ENCODE data around the gene PLCB3.

Gene PLCB3

DNA sequence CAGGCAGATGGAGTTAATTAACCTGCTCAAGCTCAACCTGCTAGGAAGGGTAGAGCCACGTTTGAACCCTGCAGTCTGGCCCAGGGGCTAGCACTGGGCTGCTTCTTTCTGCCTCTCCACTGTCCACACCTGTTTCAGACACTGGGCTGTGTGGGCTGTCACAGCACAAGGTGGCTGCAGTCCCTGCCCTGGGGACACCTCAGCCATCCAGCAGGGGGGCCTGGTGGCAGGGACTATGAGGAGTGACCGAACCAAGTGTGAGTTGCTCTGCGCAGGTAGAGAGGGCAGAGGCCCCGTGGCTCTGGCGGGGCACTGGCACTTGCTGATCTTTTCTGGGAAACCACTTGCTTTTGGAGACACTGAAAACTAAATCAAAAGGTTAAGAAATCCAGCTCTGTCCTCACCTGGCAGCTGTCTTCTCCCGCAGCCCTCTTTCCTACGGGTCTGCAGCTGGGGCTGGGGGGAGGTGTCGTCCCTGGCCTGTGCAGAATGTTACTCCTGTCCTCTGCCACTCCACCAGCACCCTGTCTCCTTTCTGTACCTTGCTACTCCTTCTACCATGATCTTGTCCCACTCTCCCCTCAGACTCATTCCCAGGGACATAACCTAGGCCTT is 27.4 kb downstream of the PLCB3 start:
- H3K36me3 ChIP-seq (ENCODE audit: control insufficient read depth, insufficient read depth, low read length) = peaks cover 10% of the 10 kb centered on the region
- H3K9me3 ChIP-seq (ENCODE audit: control insufficient read depth, low read length) = no peaks in the 10 kb centered on the region
- no peak overlapping the region for H3K27ac ChIP-seq (ENCODE audit: insufficient read depth, low read length, poor library complexity, severe bottlenecking)
- H3K27me3 ChIP-seq (replicated peaks; ENCODE audit: control insufficient read depth, insufficient read depth, low read length, poor library complexity, severe bottlenecking) = no peaks in the 10 kb centered on the region
- H3K4me1 ChIP-seq (ENCODE audit: control insufficient read depth, insufficient read depth, low read length, poor library complexity, severe bottlenecking) = peaks cover under 1% of the 10 kb centered on the region
- DNase-seq = no peak
- H3K4me3 ChIP-seq (ENCODE audit: insufficient read depth, low read depth, low read length, poor library complexity, severe bottlenecking) = no peak overlapping the region

DNA sequence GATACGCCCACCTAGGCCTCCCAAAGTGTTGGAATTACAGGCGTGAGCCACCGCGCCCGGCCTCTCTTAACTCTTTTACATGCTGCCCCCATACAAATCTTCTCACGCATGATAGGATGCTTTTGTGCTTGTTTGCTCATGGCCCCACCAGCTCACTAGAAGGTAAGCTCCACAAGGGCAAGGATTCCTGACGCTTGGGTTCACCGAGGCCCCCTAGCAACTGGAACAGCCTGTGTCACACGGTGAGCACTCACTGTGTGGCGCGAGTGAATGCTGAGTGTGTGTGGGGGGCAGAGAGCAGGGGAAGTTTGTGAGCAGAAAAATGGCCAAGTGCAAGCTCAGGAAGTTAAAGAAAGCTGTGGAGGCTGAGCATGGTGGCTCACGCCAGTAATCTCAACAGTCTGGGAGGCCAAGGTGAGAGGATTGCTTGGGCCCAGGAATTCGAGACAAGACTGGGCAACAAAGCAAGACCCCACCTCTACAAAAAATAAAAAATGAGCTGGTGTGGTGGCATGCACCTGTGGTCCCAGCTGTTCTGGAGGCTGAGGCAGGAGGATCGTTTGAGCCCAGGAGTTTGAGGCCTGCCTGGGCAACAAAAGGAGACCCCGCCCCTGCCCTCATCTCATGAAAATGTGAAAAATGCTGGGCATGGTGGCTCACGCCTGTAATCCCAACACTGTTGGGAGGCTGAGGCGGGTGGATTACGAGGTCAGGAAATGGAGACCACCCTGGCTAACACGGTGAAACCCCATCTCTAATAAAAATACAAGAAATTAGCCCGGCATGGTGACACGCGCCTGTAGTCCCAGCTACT is 30.8 kb downstream of the PLCB3 start:
- no peaks in the 10 kb centered on the region for H3K27me3 ChIP-seq (replicated peaks; ENCODE audit: control insufficient read depth, insufficient read depth, low read length, poor library complexity, severe bottlenecking)
- H3K36me3 ChIP-seq (ENCODE audit: control insufficient read depth, insufficient read depth, low read length) = peaks cover 10% of the 10 kb centered on the region
- H3K4me1 ChIP-seq (ENCODE audit: control insufficient read depth, insufficient read depth, low read length, poor library complexity, severe bottlenecking) = peaks cover 14% of the 10 kb centered on the region
- no peak for DNase-seq
- no peaks in the 10 kb centered on the region for H3K9me3 ChIP-seq (ENCODE audit: control insufficient read depth, low read length)
- no peak overlapping the region for H3K4me3 ChIP-seq (ENCODE audit: insufficient read depth, low read depth, low read length, poor library complexity, severe bottlenecking)
- H3K27ac ChIP-seq (ENCODE audit: insufficient read depth, low read length, poor library complexity, severe bottlenecking) = no peak overlapping the region

DNA sequence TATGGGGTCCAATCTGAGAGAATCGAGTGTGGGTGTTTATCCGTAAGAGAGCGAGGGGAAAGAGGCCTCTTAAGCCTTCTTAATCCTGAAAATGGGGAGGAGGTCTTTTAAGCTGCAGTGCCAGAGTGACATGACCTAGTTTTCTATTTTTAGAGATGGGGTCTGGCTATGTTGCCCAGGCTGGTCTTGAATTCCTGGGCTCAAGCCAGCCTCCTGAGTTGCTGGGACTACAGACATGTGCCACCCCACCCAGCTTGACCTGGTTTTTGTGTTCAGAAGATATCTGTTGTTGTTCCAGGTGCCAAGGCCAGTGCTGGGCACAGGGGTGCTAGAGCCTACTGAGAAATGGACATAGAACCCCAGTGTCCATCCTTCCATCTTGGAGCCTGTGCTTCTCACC is 31.8 kb downstream of the PLCB3 start:
- H3K27ac ChIP-seq (ENCODE audit: insufficient read depth, low read length, poor library complexity, severe bottlenecking) = no peak overlapping the region
- DNase-seq = no peak
- peaks cover 6% of the 10 kb centered on the region for H3K36me3 ChIP-seq (ENCODE audit: control insufficient read depth, insufficient read depth, low read length)
- peaks cover 14% of the 10 kb centered on the region for H3K4me1 ChIP-seq (ENCODE audit: control insufficient read depth, insufficient read depth, low read length, poor library complexity, severe bottlenecking)
- H3K9me3 ChIP-seq (ENCODE audit: control insufficient read depth, low read length) = no peaks in the 10 kb centered on the region
- H3K27me3 ChIP-seq (replicated peaks; ENCODE audit: control insufficient read depth, insufficient read depth, low read length, poor library complexity, severe bottlenecking) = no peaks in the 10 kb centered on the region
- no peak overlapping the region for H3K4me3 ChIP-seq (ENCODE audit: insufficient read depth, low read depth, low read length, poor library complexity, severe bottlenecking)

- H3K36me3 ChIP-seq (ENCODE audit: control insufficient read depth, insufficient read depth, low read length) = peaks cover 6% of the 10 kb centered on the region
- no peaks in the 10 kb centered on the region for H3K9me3 ChIP-seq (ENCODE audit: control insufficient read depth, low read length)
- H3K27me3 ChIP-seq (replicated peaks; ENCODE audit: control insufficient read depth, insufficient read depth, low read length, poor library complexity, severe bottlenecking) = no peaks in the 10 kb centered on the region
- peaks cover 14% of the 10 kb centered on the region for H3K4me1 ChIP-seq (ENCODE audit: control insufficient read depth, insufficient read depth, low read length, poor library complexity, severe bottlenecking)
- DNase-seq = peak; percentile 90 to 93 (median 90)
- H3K4me3 ChIP-seq (ENCODE audit: insufficient read depth, low read depth, low read length, poor library complexity, severe bottlenecking) = peak within 1 kb of the TSS; percentile 92
- H3K27ac ChIP-seq (ENCODE audit: insufficient read depth, low read length, poor library complexity, severe bottlenecking) = peak within 1 kb of the TSS; percentile 100
These were observed 33.0 kb downstream of the PLCB3 start, which contains the start of gene BAD for GRCh38 chr11:64284048-64284961. TSS of gene BAD (minus strand) at chr11:64284665. CDS start at chr11:64284368, 297 bp downstream.

DNA sequence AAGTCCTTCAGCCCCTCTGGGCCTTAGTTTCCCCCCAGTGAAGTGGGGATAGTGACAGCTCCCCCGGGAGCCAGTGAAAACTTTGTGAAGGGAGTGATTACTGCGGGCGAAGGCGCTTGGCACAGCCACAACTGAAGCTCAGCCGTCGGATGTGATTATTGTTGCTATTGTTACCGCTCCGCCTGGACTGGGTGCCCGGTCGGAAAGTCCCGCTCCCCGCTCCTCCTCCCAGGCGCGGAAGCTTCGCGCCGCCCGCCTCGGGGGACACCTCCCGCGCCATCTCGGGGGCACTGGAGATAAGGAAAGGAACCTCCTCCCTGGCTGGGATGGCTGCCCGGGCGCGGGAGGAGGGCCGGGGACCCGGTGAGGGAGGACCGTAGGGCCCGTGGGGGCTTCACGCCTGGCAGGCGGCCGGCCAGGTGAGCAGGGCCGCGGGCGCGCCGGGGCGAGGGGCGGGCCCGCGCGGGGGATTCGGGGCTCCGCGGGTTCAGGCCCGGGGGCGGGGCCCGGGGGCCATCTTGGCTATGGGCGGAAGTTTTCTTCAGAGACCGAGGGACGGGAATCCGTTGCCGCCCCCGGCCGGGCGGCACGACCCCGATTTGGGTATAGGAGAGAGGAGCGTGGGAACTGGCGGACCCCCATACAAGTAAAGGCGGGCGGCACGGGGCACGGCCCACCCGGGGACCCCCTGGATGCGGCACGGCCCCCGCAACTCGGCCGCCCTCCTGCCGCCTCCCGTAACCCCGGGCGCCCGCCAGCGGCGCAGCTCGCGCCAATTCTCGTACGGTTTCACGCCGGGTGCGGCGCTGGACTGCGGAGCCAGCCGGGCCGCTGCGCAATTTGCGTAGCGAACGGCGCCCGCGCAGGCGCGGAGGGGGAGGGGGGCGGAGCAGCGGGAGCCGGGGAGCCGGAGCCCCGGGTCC is 33.9 kb downstream of the PLCB3 start, which contains the start of gene GPR137:
Gene GPR137, plus strand, starts transcription at position 887 of the 923 bp plus-strand sequence. CDS start 677 bp downstream, outside the sequence.
- H3K36me3 ChIP-seq (ENCODE audit: control insufficient read depth, insufficient read depth, low read length) = peaks cover 6% of the 10 kb centered on the region
- peak; percentile 82 to 87 (median 86) for DNase-seq
- no peaks in the 10 kb centered on the region for H3K9me3 ChIP-seq (ENCODE audit: control insufficient read depth, low read length)
- H3K27ac ChIP-seq (ENCODE audit: insufficient read depth, low read length, poor library complexity, severe bottlenecking) = peak within 1 kb of the TSS; percentile 100
- peak within 1 kb of the TSS; percentile 92 for H3K4me3 ChIP-seq (ENCODE audit: insufficient read depth, low read depth, low read length, poor library complexity, severe bottlenecking)
- peaks cover 14% of the 10 kb centered on the region for H3K4me1 ChIP-seq (ENCODE audit: control insufficient read depth, insufficient read depth, low read length, poor library complexity, severe bottlenecking)
- no peaks in the 10 kb centered on the region for H3K27me3 ChIP-seq (replicated peaks; ENCODE audit: control insufficient read depth, insufficient read depth, low read length, poor library complexity, severe bottlenecking)

DNA sequence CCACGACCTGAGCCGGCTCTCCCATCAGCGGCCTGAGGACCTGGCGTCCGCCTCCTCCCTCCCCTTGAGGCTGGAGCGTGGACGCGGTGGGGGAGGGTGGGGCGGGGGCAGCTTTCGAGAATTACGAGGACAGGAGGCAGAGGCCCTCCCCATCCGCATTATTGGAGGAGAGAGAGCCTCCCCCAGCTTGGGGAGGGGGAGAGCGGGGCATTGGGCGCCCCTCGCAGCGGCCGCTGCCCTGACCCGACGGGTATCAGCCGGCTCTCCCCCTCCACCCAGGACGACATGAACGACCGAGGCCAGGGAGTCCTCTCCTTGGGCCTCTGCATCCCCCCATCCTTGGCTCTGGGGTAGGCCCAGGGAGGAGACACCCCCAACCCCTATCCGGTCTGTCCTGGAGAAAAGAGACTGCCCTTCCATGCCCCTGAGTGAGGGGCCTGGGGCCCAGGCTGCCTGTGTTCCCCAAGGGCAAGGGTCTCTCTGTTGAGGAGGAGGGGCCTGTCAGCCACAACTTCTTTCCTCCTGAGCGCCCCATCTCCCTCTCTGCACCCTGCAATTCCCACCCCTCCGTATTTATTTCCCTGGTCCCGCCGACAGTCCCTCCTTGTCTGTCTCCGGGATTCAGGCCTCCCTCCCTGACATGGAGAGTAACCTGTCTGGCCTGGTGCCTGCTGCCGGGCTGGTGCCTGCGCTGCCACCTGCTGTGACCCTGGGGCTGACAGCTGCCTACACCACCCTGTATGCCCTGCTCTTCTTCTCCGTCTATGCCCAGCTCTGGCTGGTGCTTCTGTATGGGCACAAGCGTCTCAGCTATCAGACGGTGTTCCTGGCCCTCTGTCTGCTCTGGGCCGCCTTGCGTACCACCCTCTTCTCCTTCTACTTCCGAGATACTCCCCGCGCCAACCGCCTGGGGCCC is 34.8 kb downstream of the PLCB3 start:
- no peak for DNase-seq
- Histone ChIP-seq H3K27me3 (replicated peaks; ENCODE audit: control insufficient read depth, insufficient read depth, low read length, poor library complexity, severe bottlenecking) (peaks cover 8% of the 10 kb centered on the region), H3K4me3 (ENCODE audit: insufficient read depth, low read depth, low read length, poor library complexity, severe bottlenecking) (peak overlapping the region; percentile 92), H3K9me3 (ENCODE audit: control insufficient read depth, low read length) (no peaks in the 10 kb centered on the region), H3K27ac (ENCODE audit: insufficient read depth, low read length, poor library complexity, severe bottlenecking) (peak overlapping the region; percentile 100), H3K36me3 (ENCODE audit: control insufficient read depth, insufficient read depth, low read length) (peaks cover 6% of the 10 kb centered on the region), H3K4me1 (ENCODE audit: control insufficient read depth, insufficient read depth, low read length, poor library complexity, severe bottlenecking) (peaks cover 16% of the 10 kb centered on the region)

DNA sequence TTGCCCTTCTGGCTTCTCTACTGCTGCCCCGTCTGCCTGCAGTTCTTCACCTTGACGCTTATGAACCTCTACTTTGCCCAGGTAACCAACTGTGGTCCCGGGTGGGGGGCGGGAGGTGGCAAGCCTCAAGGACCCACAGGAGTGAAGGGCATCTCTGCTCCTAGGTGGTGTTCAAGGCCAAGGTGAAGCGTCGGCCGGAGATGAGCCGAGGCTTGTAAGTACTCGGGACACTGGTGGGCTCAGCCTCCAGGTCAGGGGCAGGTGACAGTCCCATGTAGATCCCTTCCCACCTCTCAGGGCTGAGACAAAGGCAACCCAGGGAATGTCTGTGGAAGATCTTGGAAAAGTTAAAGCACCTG is 35.5 kb downstream of the PLCB3 start:
- Histone ChIP-seq H3K4me1 (ENCODE audit: control insufficient read depth, insufficient read depth, low read length, poor library complexity, severe bottlenecking) (peaks cover 19% of the 10 kb centered on the region), H3K27me3 (replicated peaks; ENCODE audit: control insufficient read depth, insufficient read depth, low read length, poor library complexity, severe bottlenecking) (peaks cover 13% of the 10 kb centered on the region), H3K27ac (ENCODE audit: insufficient read depth, low read length, poor library complexity, severe bottlenecking) (no peak overlapping the region), H3K4me3 (ENCODE audit: insufficient read depth, low read depth, low read length, poor library complexity, severe bottlenecking) (no peak overlapping the region), H3K36me3 (ENCODE audit: control insufficient read depth, insufficient read depth, low read length) (peaks cover 6% of the 10 kb centered on the region), H3K9me3 (ENCODE audit: control insufficient read depth, low read length) (no peaks in the 10 kb centered on the region)
- DNase-seq = no peak

- no peak overlapping the region for H3K4me3 ChIP-seq (ENCODE audit: insufficient read depth, low read depth, low read length, poor library complexity, severe bottlenecking)
- no peak for DNase-seq
- H3K4me1 ChIP-seq (ENCODE audit: control insufficient read depth, insufficient read depth, low read length, poor library complexity, severe bottlenecking) = peaks cover 25% of the 10 kb centered on the region
- no peaks in the 10 kb centered on the region for H3K36me3 ChIP-seq (ENCODE audit: control insufficient read depth, insufficient read depth, low read length)
- no peak overlapping the region for H3K27ac ChIP-seq (ENCODE audit: insufficient read depth, low read length, poor library complexity, severe bottlenecking)
- H3K27me3 ChIP-seq (replicated peaks; ENCODE audit: control insufficient read depth, insufficient read depth, low read length, poor library complexity, severe bottlenecking) = peaks cover 24% of the 10 kb centered on the region
- no peaks in the 10 kb centered on the region for H3K9me3 ChIP-seq (ENCODE audit: control insufficient read depth, low read length)
These were observed 36.5 kb downstream of the PLCB3 start for GRCh38 chr11:64287676-64288352.

Measured in effector memory CD4-positive, alpha-beta T cell (primary cell).